Measurements from ENCODE around the gene DAPK2.
"Not testable (repeated sequence)": the region's sequence is repeated elsewhere in the genome, so short reads cannot be mapped to it uniquely, and the experiment has no call there.

The DAPK2 gene

GRCh38 chr15:63967616-63968015 is 78.7 kb downstream of the DAPK2 start:
- Histone ChIP-seq H3K27me3 (ENCODE audit: insufficient read depth, low read depth) (no peaks in the 10 kb centered on the region), H4K20me1 (ENCODE audit: insufficient read depth) (no peaks in the 10 kb centered on the region), H3K79me2 (ENCODE audit: insufficient read depth, low read depth) (no peaks in the 10 kb centered on the region), H3K4me3 (IDR thresholded peaks at IDR 0.05; ENCODE audit: insufficient read depth, low read depth, low read length) (no peak overlapping the region), H3K4me2 (no peak overlapping the region), H3K27ac (no peak overlapping the region), H3K4me1 (ENCODE audit: low read depth, poor library complexity, severe bottlenecking) (peaks cover 31% of the 10 kb centered on the region), H2AFZ (ENCODE audit: low read depth) (no peak overlapping the region), H3K36me3 (ENCODE audit: insufficient read depth) (no peaks in the 10 kb centered on the region), H3K9ac (no peak overlapping the region)
- TF ChIP-seq, protein P1, sequence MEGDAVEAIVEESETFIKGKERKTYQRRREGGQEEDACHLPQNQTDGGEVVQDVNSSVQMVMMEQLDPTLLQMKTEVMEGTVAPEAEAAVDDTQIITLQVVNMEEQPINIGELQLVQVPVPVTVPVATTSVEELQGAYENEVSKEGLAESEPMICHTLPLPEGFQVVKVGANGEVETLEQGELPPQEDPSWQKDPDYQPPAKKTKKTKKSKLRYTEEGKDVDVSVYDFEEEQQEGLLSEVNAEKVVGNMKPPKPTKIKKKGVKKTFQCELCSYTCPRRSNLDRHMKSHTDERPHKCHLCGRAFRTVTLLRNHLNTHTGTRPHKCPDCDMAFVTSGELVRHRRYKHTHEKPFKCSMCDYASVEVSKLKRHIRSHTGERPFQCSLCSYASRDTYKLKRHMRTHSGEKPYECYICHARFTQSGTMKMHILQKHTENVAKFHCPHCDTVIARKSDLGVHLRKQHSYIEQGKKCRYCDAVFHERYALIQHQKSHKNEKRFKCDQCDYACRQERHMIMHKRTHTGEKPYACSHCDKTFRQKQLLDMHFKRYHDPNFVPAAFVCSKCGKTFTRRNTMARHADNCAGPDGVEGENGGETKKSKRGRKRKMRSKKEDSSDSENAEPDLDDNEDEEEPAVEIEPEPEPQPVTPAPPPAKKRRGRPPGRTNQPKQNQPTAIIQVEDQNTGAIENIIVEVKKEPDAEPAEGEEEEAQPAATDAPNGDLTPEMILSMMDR (conservative IDR thresholded peaks at IDR 0.05; ENCODE audit: low read depth, low read length) = no peak

DNA sequence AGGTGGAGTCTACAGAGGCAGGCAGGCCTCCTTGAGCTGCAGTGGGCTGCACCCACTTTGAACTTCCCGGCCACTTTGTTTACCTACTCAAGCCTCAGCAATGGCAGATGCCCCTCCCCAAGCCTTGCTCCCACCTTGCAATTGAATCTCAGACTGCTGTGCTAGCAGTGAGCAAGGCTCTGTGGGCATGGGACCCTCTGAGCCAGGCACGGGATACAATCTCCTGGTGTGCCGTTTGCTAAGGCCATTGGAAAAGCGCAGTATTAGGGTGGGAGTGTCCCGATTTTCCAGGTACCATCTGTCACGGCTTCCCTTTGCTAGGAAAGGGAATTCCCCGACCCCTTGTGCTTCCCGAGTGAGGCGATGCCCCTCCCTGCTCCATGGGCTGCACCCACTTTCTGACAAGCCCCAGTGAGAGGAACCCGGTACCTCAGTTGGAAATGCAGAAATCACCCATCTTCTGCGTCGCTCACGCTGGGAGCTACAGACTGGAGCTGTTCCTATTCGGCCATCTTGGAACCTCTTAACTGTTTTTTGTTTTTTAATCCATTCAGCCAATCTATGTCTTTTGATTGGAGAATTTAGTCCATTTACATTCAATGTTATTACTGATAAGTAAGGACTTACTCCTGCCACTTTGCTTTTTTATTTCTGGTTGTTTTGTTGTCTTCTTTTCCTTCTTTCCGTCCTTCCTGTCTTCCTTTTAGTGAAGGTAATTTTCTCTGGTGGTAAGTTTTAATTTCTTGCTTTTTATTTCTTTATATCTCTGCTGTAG is 83.2 kb downstream of the DAPK2 start:
- H3K79me2 ChIP-seq (ENCODE audit: insufficient read depth, low read depth); H4K20me1 ChIP-seq (ENCODE audit: insufficient read depth); H3K36me3 ChIP-seq (ENCODE audit: insufficient read depth); H2AFZ ChIP-seq (ENCODE audit: low read depth); H3K4me1 ChIP-seq (ENCODE audit: low read depth, poor library complexity, severe bottlenecking); H3K27ac ChIP-seq; H3K27me3 ChIP-seq (ENCODE audit: insufficient read depth, low read depth); H3K9ac ChIP-seq; H3K4me3 ChIP-seq (IDR thresholded peaks at IDR 0.05; ENCODE audit: insufficient read depth, low read depth, low read length); H3K4me2 ChIP-seq: not testable (repeated sequence)

DNA sequence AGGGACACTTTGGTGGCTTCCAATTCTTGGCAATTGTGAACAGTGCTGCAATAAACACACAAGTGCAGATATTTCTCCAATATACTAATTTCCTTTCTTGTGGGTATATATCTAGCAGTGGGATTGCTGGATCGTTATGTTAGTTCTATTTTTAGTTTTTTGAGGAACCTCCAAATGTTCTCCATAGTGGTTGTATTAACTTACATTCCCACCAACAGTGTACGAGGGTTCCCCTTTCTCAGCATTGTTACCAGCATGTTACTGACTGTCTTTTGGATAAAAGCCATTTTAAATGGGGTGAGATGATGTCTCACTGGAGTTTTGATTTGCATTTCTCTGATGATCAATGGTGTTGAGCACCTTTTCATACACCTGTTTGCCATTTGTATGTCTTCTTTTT is 92.8 kb downstream of the DAPK2 start:
- Histone ChIP-seq H3K4me3 (IDR thresholded peaks at IDR 0.05; ENCODE audit: insufficient read depth, low read depth, low read length) (no peak overlapping the region), H3K4me2 (no peak overlapping the region), H2AFZ (ENCODE audit: low read depth) (no peak overlapping the region), H3K36me3 (ENCODE audit: insufficient read depth) (no peaks in the 10 kb centered on the region), H3K79me2 (ENCODE audit: insufficient read depth, low read depth) (no peaks in the 10 kb centered on the region), H3K9ac (no peak overlapping the region), H3K27ac (no peak overlapping the region), H3K4me1 (ENCODE audit: low read depth, poor library complexity, severe bottlenecking) (no peaks in the 10 kb centered on the region), H3K27me3 (ENCODE audit: insufficient read depth, low read depth) (no peaks in the 10 kb centered on the region), H4K20me1 (ENCODE audit: insufficient read depth) (no peaks in the 10 kb centered on the region)
- TF ChIP-seq, protein P1 (conservative IDR thresholded peaks at IDR 0.05; ENCODE audit: low read depth, low read length) = no peak

- no peak overlapping the region for H2AFZ ChIP-seq (ENCODE audit: low read depth)
Measured at GRCh38 chr15:63950911-63951481, 95.3 kb downstream of the DAPK2 start.

More at GRCh38 chr15:63950911-63951481, 95.3 kb downstream of the DAPK2 start:
- Histone ChIP-seq H3K9ac (no peak overlapping the region), H4K20me1 (ENCODE audit: insufficient read depth) (no peaks in the 10 kb centered on the region), H3K36me3 (ENCODE audit: insufficient read depth) (no peaks in the 10 kb centered on the region), H3K4me3 (IDR thresholded peaks at IDR 0.05; ENCODE audit: insufficient read depth, low read depth, low read length) (no peak overlapping the region), H3K4me1 (ENCODE audit: low read depth, poor library complexity, severe bottlenecking) (no peaks in the 10 kb centered on the region), H3K4me2 (no peak overlapping the region), H3K27me3 (ENCODE audit: insufficient read depth, low read depth) (no peaks in the 10 kb centered on the region), H3K27ac (no peak overlapping the region), H3K79me2 (ENCODE audit: insufficient read depth, low read depth) (no peaks in the 10 kb centered on the region)
- TF ChIP-seq, protein P1 (conservative IDR thresholded peaks at IDR 0.05; ENCODE audit: low read depth, low read length) = no peak

Measured in KMS-11 (cell line).